Adipose tissue (tissue), 3 donors: ENCODE data around the gene BRINP3. TPM values are rescaled to one million over a fixed set of nuclear protein-coding genes. Genes with fewer than 3 reads are reported as not detected.
"Not testable (repeated sequence)": the region's sequence is repeated elsewhere in the genome, so short reads cannot be mapped to it uniquely, and the experiment has no call there.

Experiments
- H3K27ac ChIP-seq: one replicate; pipeline ENCODE4 v1.5.1; 2013; ENCODE audit warnings: low read depth, low read length
- WGBS, 3 donors: extraction: QIAGEN DNeasy Blood & Tissue Kit; methylation state at CpG; one replicate each; pipeline ENCODE4 v1.1.7; 2013; 5-methylcytosine and 5-hydroxymethylcytosine counted together
- polyA plus RNA-seq, 3 donors: library from polyadenylated mRNA; stranded (reverse); fragments of 200-250 nt; gene quantifications; one replicate each; pipeline ENCODE4 v1.2.3, GENCODE V29; 2013
- donor health status: healthy with polysubstance abuse.
- donor health status: Bipolar disorder and iron deficiency.
- donor health status: healthy.

BRINP3 gene
- under 1 TPM; 0.07 to 0.11 (median 0.10) TPM for polyA plus RNA-seq

DNA sequence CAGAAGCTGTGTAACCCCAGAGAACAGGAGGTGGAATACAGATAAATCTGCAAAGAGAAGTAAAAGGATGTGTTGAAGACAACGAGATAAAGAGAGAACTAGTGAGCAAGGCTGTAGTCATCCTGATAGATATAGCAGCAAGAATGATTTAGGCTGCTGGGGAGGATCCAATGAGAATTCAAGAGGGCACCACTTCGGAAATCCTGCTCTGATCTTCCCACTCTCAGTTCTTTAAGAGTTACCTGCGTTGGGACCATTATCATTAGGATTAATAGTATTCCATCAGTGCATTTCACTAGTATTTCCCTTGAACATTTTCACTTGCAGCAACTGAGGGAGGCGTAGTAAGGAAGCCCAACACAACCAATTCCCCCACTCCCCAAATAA lies at the start of gene BRINP3:
Gene BRINP3 (minus strand): TSS at position 103 of the 387 bp plus-strand sequence.
- 5 to 9% (median 6%) methylated on average over 4 of the region's 4 CpGs for WGBS, 3 donors
- no peak within 1 kb of the TSS for H3K27ac ChIP-seq

DNA sequence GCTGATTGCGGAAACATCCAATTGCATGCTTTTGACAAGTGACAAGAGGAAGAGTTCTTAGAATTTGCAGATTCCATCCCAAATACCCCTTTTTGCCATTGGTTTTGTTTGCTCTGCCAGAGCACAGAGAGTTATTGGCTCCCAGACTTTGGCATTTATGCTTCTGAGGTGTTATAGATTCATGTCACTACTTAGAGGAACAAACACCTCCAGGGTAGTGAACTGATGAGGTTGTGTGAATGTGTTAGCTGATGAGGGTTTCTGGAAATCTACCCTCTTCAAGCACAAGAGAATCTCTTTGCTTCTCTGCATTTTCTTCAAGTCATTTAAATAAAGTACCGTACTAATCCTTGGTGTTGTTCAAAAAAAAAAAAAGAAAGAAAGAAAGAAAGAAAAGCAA lies 33.9 kb upstream of the BRINP3 start:
- 74 to 92% (median 90%) methylated on average over 2 of the region's 2 CpGs for WGBS, 3 donors

DNA sequence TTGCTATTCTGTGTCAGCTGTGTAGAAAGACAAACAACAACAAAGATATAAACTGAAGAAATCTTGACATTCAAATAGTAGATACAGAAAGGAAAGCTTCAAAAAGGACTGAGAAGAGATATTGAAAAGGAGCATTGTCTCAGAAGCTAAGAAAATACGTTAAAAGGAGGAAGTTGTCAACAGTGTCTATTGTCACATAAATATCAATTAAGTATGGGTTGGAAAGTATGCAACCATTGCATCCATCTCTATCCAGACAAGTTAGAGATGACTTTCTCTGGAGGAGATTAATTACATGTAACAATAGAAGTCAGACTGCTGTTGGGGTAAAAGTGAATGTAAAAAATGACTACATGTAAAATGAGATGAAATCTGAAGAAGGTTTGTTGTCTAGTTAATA lies 29.7 kb upstream of the BRINP3 start:
- 13 to 42% (median 39%) methylated on average over 1 of the region's 1 CpG for WGBS, 3 donors
- H3K27ac ChIP-seq, result no peak overlapping the region

More for the DNA sequence above, 33.9 kb upstream of the BRINP3 start:
- H3K27ac ChIP-seq, result no peak overlapping the region

DNA sequence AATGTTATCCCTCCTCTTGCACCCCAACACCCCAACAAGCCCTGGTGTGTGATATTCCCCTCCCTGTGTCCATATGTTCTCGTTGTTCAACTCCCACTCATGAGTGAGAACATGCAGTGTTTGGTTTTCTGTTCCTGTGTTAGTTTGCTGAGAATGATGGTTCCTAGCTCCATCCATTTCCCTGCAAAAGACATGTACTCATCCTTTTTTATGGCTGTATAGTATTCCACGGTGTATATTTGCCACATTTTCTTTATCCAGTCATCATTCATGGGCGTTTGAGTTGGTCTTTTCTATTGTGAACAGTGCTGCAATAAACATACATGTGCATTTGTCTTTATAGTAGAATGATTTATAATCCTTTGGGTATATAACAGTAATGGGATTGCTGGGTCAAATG lies 26.9 kb upstream of the BRINP3 start:
- WGBS, 3 donors, result 73 to 80% (median 77%) methylated on average over 3 of the region's 3 CpGs

GRCh38 chr1:190497565-190497964 lies 19.9 kb upstream of the BRINP3 start:
- no peak overlapping the region for H3K27ac ChIP-seq

More for the DNA sequence above, 26.9 kb upstream of the BRINP3 start:
- H3K27ac ChIP-seq, result not testable (repeated sequence)

DNA sequence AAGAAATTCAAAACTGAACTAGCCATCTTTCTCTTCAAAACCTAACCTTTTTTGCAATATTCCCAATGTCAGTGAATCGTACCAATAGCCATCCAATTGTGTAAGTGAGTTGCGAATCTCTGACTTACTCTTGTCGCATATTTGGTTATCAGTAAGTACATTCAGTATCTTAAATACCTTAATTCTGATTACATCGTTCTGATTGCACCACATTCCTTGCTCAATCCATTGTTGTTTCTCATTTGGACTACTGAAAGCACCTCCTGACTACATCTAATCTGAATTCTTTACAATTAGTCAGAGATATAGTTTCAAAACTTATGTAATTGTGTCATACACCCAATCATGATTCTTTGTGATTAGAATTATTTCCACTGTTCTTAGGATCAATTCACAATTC lies 16.8 kb upstream of the BRINP3 start:
- WGBS, 3 donors, result 79 to 83% (median 82%) methylated on average over 4 of the region's 4 CpGs
- no peak overlapping the region for H3K27ac ChIP-seq

DNA sequence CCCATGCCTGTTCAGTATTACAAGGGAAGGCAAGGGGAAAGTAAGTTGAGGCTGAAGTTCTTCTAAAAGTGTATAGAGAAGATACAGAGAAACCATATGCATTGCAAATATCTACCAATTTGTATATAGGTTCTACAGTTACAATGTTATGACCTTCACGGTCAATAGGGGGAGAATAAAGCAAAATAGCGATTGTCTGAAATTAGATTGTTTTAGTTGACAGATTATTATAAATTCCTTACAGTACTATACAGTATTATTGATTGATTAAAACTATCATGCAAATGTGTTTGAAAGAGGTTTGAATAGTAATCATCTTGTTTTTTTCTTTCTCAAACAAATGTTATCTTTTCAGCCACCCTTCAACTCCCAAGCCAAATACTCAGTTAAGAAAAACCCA lies 13.7 kb upstream of the BRINP3 start:
- WGBS, 3 donors, result 92 to 97% (median 93%) methylated on average over 2 of the region's 2 CpGs
- no peak overlapping the region for H3K27ac ChIP-seq

GRCh38 chr1:190484045-190484444 lies 6.4 kb upstream of the BRINP3 start:
- no peak overlapping the region for H3K27ac ChIP-seq
- 50 to 78% (median 68%) methylated on average over 1 of the region's 1 CpG for WGBS, 3 donors

DNA sequence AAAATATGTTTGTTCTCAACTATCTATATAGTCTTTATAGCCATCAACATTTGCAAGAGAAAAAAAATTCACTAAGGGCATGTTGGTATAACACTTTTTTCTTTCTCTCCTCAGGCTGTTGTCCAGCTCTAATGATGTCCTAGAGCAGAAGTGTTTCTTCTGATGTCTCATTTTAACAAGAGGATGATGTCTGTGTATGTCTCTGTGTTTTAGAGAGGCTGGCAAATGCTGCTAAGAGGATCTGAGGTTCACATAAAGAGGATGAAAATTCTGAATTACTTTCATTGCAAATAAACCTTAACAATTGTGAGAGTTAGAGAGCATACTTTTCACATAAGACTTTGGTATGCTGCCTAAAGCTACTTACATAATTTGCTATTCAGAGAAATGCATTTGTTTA lies 2.6 kb upstream of the BRINP3 start:
- no peak overlapping the region for H3K27ac ChIP-seq

DNA sequence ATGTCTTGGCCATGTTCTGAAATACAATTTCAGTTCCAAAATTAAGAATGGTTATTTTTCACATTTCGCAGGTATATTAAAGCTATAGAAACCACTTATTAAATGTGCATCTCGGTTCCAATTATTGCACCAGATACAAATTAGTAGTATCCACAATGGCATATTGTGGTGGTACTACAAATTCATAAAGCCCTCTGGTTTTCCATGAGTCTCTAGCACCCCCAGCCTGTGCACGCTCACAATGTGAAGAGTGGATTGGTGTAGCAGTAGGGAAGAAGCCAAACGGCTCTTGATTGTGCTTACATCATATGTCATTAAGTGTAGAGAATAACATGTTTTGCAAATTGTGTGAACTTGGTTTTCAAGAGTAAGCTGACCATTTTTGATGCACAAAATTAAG lies 1.9 kb upstream of the BRINP3 start:
- 42 to 47% (median 44%) methylated on average over 4 of the region's 4 CpGs for WGBS, 3 donors
- H3K27ac ChIP-seq, result no peak overlapping the region

DNA sequence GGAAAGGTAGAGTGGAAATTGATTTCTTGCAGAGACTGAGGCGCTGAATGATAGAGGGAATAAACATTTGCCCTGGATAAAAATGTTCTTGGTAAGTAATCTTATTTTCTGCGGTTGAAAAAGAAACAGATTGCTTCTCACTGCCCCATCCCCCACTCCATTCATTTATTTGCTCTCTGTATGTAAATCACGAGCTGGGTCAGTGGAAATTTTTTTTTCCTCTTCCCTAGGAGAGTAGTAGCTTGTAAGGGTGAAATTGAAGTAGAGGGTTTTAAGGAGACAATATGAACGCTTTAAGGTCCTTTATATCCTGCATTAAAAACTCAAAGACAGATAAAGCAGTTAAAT lies 1.4 kb upstream of the BRINP3 start:
- 3 to 10% (median 8%) methylated on average over 4 of the region's 4 CpGs for WGBS, 3 donors
- no peak overlapping the region for H3K27ac ChIP-seq

DNA sequence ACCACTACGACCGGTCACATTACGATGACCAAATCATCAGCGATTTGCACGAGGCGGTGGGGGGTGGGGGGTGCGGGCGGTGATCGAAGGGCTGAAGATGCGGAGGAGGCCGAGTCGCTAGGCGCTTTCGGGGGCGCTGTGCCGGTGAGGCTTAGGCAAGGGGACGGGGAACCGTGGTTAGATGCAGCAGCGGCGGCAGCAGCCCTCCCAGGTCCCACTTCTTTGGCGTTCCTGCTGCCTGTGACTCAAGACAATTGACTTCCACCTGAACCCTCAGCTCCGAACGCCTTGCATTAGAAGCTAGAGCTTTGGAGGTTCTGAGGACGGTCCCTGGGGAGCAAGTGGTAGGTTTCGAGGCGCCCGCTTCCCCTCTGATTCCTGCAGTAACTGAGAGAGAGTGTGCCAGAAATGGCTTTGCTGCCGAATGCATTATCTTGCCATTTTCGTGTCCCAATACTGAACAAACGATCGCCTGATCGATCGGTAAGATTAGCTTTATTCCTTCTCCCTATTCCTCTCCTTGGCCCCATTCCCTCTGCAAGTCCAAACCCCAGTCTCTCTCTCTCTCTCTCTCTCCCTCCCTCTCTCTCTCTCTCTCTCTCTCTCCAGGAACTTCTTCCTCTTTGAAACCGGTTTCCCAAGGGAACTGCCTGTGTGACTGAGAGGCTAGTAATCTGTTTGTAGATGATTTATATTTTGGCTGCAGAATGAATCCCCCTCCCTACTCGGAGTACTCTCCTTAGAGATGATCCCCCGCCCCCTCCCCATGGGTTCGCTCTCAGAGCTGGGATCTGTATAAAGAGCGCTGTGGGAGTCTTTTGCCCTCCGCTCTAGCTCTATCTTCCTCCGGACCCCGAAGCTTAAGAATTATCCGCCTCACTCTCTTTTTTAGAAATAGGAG lies 735 bp upstream of the BRINP3 start:
- 1 to 2% (median 2%) methylated on average over 42 of the region's 42 CpGs for WGBS, 3 donors

DNA sequence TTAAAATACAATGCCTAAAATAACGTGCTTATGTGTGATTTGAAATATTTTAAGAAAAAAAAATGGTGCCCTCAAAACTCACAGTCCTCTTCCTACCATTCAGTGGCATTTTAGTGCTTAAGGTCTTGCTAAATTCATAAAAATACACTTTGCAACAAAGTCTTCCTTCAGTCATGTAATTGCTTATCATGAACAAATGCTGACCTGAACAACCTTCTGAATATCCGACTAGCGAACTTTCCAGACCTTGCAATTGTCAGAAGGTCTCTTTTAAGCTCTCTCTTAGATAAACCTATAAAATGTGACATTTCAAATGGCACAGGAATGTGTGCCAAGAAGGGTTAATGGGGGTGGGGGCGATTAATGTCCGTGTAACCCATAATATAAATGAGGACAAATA lies 858 bp downstream of the BRINP3 start:
- no peak overlapping the region for H3K27ac ChIP-seq
- 36 to 40% (median 36%) methylated on average over 5 of the region's 5 CpGs for WGBS, 3 donors

More for the DNA sequence above, 735 bp upstream of the BRINP3 start:
- no peak overlapping the region for H3K27ac ChIP-seq

GRCh38 chr1:190476321-190476720 lies 1.3 kb downstream of the BRINP3 start:
- 23 to 28% (median 24%) methylated on average over 5 of the region's 5 CpGs for WGBS, 3 donors
- no peak overlapping the region for H3K27ac ChIP-seq

GRCh38 chr1:190475421-190476141 lies 2.1 kb downstream of the BRINP3 start:
- no peak overlapping the region for H3K27ac ChIP-seq
- 2% methylated on average over 27 of the region's 27 CpGs for WGBS, 3 donors

GRCh38 chr1:190474650-190475211 lies 2.9 kb downstream of the BRINP3 start:
- WGBS, 3 donors, result 6 to 17% (median 12%) methylated on average over 13 of the region's 13 CpGs
- H3K27ac ChIP-seq, result no peak overlapping the region

DNA sequence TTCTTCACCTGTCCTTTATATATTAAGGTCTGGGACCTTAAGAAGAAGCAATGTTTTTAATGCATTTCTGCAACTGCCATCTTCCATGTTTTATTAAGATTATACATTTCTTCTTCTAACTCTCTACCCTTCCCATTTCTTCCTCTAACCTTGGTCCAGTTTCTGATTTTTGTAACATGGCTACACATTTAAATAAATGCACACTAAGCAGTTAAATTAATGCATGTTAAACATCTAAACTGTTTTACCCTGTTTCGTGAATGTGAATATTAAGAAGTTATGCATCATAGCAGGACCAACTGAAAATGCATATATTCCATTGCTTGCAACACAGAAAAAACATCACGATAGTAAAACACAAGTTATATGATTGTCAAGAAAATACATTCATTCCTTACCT lies 3.7 kb downstream of the BRINP3 start:
- WGBS, 3 donors, result 73 to 79% (median 76%) methylated on average over 2 of the region's 2 CpGs
- H3K27ac ChIP-seq, result no peak overlapping the region

GRCh38 chr1:190472494-190472893 lies 5.2 kb downstream of the BRINP3 start:
- no peak overlapping the region for H3K27ac ChIP-seq
- WGBS, 3 donors, result 78 to 84% (median 83%) methylated on average over 1 of the region's 1 CpG

GRCh38 chr1:190472042-190472441 lies 5.6 kb downstream of the BRINP3 start:
- 69 to 85% (median 71%) methylated on average over 2 of the region's 2 CpGs for WGBS, 3 donors

More at GRCh38 chr1:190472042-190472441, 5.6 kb downstream of the BRINP3 start:
- no peak overlapping the region for H3K27ac ChIP-seq
